GM21526 (cell line): Measurements from ENCODE around the gene DZIP1L.
A peak's percentile ranks its signal among the peaks of the same experiment; 100 is the strongest.
"Not testable (repeated sequence)": the region's sequence is repeated elsewhere in the genome, so short reads cannot be mapped to it uniquely, and the experiment has no call there.

Experiments used
- ATAC-seq: cut with Tn5 transposase; IDR thresholded peaks from one replicate; pipeline ENCODE4 v1.9.1; 2021; ENCODE audit warnings: moderate library complexity; ENCODE audit not compliant: unreplicated experiment, low FRiP score

Gene DZIP1L, protein sequence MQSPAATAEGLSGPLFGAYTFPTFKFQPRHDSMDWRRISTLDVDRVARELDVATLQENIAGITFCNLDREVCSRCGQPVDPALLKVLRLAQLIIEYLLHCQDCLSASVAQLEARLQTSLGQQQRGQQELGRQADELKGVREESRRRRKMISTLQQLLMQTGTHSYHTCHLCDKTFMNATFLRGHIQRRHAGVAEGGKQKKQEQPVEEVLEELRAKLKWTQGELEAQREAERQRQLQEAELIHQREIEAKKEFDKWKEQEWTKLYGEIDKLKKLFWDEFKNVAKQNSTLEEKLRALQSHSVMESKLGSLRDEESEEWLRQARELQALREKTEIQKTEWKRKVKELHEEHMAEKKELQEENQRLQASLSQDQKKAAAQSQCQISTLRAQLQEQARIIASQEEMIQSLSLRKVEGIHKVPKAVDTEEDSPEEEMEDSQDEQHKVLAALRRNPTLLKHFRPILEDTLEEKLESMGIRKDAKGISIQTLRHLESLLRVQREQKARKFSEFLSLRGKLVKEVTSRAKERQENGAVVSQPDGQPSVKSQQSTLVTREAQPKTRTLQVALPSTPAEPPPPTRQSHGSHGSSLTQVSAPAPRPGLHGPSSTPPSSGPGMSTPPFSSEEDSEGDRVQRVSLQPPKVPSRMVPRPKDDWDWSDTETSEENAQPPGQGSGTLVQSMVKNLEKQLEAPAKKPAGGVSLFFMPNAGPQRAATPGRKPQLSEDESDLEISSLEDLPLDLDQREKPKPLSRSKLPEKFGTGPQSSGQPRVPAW

DNA sequence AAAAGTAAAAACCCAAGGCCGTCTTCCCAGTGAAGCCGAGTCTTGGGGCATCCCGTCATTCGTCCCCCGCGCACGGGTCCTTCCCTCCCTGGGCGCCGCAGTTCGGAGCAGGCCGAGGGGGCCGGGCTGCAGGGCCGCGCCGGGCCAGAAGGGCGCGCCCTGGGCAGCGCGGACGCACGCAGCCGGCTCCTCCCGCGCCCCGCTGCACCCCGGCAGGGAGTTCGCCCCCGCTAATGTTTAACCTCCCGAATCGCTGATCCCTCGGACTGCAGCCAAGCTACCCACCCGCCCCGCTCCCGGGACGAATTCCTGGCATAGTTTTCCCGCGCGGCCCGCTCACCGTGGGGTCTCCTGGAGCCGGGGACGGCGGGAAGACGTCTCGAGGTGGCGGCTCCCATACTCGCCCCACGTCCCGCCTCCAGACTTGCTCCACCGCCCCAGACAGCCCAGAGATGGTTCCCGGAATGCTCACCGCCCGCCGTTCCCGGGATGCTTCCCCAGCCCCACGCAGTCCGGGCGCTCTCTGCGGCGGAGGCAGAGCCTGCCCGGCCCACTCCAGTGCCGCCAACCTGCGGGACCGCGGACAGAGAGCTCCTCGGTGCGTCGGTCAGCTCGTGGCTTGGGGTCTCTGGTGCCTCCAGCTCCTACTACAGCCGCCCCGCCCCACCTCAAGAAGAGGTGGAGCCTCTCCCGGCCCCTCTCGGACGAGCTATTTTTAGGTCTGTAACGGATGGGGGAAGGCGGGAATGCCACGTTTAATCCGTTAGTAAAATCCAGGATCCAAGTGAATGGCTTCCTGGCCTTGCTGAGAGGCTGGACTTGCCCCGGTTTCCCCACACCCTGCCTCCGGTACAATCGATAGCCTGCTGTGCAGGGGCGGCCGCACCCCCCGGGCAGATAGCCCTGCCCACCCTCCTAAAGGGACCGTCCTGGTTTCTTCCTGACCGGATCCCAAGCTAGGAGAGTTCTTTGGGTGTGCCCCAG is at the start of gene DZIP1L:
TSS of gene DZIP1L (minus strand) at position 621 of the 984 bp plus-strand sequence. CDS start 11,637 bp downstream, outside the sequence.
- ATAC-seq = peak; percentile 78

DNA sequence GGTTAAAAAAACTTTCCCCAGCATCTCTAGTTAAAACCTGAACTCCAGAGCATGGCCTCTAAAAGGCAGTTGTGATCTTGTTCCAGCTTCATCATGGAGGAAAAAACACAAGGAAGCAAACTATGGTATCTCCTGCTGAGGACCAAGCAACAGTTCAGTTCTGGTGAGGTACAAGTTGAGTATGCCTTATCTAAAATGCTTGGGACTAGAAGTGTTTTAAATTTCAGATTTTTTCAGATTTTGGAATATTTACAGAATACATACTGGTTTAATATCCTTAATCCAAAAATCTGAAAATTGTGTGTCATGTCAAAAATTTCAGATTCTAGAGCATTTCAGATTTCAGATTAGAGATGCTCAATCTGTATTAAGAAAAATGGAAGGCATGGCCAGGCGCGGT is 49.7 kb upstream of the DZIP1L start:
- ATAC-seq = no peak

DNA sequence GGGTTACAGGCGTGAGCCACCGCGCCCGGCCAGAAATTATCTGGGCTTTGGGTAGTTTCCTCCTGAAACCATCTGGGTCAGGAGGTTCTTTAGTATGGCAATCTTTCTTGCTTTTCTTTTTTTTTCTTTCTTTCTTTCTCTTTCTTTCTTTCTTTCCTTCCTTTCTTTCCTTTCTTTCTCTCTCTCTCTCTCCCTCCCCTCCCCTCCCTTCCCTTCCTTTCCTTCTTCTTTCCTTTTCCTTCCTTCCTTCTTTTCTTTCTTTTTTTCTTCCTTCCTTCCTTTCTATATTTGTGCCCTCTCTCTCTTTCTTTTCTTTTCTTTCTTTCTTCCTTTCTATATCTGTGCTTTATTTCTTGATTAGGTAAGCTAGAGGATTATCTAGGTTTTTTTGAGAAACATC is 42.3 kb upstream of the DZIP1L start:
- no peak for ATAC-seq

DNA sequence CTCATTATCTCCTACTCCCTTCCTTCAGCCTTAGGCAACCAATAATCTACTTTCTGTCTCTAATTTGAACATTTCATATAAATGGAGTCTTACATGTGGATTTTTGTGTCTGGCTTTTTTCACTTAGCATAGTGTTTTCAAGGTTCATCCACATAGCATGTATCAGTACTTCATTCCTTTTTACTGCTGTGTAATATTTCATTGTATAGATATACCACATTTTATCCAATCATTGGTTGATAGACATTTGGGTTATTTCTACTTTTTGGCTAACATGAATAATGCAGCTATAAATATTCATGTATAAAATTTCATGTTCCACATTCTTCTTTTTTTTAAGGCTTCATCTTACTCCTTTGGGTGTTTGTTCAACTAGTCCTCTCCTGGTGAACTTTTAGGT is 39.1 kb upstream of the DZIP1L start:
- ATAC-seq = no peak

DNA sequence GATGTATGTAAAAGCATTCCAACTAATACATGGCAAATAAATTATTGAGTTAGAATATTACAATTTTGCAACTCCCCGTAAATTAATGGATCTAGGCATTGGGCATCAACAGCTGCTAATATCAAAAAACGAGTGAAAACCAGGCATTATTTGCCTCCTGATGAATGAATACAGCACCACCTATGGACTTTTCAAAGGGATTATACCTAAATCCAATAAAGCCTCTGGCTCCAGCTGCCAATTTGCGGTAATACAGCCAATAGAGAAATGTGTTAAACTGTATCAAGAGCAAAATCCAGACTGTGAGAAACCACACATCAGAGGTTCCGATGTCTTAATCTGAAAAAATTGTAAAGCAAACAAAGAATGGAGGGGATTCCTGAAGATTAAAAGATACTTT is 33.1 kb upstream of the DZIP1L start:
- ATAC-seq = no peak

DNA sequence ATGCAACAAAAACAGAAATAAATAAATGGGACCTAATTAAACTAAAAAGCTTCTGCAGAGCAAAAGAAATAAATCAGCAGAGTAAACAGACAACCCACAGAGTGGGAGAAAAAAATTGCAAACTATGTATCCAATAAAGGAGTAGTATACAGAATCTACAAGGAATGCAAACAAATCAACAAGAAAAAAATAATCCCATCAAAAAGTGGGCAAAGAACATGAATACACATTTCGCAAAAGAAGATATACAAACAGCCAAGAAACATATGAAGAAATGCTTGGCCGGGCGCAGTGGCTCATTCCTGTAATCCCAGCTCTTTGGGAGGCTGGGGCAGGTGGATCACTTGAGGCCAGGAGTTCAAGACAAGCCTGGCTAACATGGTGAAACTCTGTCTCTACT is 26.8 kb upstream of the DZIP1L start:
- not testable (repeated sequence) for ATAC-seq

DNA sequence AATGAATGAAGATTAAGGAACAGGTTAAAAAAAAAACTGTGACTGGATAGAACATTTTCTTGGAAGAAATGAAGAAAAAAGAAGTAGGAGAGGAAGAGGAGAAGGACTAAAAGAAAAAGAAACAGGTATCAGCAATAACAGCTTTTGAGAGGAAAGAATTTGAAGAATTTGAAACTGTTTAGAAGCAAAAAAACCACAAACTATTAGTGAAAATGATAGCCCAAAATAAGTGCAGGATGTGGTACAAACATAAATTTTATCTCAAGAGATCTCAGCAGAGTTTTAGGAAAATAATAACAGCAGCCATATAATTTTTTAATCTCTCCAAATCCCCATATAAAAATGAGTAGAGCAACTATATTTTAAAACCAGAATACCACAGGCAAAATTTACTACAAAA is 25.5 kb upstream of the DZIP1L start:
- ATAC-seq = no peak

DNA sequence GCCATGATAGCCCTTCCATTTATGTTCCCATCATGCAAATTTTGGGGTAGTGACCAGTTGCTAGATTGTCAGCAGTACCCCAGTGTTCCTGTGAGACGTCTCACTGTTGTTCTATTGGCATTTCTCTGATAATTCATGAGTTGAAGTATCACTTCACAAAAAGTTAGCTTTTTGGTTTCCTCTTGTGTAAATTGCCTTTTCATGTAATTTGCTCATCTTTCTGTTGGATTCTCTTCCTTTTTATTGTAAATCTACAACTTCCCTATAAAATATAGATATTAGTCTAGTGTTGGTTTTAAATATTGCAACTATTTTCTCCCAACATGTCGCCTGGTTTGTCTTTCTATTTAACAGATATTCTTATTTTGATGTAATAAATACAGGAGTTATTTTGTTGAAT is 24.3 kb upstream of the DZIP1L start:
- ATAC-seq = no peak

DNA sequence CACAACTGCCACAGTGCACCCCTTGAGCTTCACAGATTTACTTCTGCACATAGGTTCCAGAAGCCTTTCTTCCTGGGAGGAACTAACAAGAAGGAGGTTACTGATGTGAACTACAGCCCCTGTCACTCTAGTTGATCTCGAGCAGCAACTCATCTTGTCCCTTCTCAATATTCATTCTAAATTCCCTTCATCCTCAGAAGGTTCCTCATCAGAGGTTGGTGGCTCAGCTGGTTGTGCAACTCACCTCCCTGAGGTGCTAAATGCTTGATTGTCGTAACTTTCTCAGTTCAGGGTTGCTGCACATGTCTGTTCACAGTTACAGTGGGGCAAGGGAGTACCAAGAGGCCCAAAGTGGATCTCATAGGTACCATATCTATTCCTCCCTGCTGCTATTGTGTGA is 22.5 kb upstream of the DZIP1L start:
- no peak for ATAC-seq

DNA sequence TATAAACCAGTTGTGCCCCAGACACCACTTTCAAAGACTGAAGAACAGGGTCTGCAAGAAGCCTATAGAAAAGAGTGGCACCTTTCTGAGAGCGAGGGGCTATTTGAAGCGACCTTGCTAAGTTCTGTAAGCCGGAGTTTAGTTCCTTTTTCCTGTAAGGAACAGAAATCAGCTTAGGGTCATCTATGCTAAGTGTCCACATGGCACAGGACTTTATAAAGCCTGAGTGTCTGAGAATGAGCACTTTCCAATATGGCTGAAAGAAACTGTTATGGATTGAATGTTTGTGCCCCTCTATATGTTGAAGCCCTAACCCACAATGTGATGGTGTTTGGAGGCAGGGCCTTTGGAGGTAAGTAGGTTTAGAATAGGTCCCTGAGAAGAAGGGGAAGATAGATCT is 20.8 kb upstream of the DZIP1L start:
- ATAC-seq = no peak

DNA sequence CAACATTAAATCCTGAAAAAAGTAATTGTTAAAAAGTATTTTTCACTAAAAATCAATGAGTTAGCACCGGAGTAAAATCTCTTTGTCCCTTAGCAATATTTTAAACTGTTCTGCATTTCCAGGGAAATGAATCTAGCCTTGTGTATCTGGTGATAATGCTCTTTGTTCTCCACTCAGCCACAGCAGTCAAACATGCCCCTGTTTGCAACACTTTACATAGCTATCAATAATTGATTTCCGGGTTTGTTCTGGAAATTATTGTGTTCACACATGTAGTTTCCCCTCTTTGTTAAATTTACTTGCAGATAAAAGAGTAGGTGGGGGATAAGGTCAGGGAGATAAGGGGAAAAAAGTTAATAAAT is 20.4 kb upstream of the DZIP1L start:
- no peak for ATAC-seq

DNA sequence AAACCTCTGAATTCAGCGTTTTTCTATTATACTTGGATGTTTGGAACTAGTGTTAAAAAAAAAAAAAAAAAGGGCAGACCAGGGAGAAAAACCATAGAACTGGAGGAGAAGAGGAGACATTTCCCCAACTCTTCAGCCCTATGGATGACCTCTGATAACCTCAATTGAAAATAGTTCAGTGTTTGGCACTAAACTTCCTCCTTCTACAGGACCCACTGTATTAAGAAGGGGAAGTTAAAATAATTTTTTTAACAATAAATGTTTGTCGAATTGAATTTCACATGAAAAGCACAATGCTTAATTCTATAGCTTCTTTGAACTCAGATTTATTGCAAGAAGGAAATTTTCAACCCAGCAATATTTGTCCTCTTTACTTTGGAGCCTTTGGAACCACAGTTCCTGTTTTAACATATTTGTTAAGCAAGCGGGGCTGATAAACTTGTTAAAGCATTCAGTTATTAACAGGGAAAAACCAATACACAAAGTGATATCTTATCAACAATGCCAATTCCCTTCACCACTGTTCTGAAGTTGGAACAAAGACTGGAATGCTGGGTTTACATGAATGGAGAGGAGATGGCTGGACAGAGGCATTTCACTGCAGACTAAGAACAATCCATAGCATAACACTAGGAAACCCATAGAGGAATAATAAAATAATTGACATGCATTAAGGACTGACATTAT is 19.9 kb upstream of the DZIP1L start:
- ATAC-seq = no peak

DNA sequence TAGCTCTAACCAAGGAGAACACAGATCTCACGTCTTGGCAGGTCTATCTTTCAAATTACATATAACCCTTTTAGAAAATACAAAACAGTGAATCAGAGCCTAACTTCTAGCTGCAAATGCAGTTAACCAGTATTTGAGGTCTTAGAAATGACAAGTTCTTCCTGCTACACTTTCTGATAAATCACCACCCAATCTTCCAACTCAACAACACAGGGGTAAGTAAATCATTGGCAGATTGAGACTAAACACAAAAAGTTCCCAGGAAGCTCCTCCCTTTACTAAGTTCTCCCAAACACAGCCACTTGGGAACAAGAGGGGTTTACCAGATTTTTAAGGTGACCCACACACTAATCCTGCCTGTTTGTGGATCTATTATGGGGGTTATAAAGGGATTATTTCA is 16.8 kb upstream of the DZIP1L start, which contains the start of gene A4GNT:
TSS of gene A4GNT (minus strand) at position 152 of the 400 bp plus-strand sequence. CDS start 1,134 bp downstream, outside the sequence.
- ATAC-seq = no peak

DNA sequence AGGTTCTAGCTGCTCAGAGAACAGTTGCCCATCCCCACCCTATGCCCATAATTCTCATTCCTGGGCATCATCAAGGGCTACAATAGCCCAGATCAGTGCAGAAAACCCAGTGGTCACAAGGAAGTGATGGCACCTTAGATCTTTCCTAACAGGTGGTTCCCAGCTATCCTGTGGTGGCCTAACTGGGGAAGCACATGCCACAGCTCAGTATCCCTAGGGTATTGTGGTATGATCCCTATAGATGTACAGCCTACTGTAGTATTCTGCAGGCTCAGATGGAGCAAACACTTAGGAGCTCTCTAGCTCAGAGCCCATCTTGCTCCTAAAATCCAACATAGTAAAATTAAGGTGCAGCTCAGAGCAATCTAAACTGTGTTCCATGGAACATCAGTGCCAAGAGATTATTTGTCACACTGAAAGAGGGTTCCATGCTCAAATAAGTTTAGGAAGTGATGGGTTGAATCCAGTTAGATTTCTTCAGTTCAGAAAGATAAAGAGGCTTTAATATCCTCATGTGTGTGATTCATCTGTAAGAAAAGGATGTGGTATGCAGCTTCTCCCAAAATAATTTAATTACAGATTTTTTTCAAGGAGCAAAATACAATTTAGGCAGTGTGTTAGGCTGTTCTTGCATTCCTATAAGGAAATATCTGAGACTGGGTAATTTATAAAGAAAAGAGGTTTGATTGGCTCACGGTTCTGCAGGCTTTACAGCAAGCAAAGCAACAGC is 12.4 kb upstream of the DZIP1L start:
- no peak for ATAC-seq

DNA sequence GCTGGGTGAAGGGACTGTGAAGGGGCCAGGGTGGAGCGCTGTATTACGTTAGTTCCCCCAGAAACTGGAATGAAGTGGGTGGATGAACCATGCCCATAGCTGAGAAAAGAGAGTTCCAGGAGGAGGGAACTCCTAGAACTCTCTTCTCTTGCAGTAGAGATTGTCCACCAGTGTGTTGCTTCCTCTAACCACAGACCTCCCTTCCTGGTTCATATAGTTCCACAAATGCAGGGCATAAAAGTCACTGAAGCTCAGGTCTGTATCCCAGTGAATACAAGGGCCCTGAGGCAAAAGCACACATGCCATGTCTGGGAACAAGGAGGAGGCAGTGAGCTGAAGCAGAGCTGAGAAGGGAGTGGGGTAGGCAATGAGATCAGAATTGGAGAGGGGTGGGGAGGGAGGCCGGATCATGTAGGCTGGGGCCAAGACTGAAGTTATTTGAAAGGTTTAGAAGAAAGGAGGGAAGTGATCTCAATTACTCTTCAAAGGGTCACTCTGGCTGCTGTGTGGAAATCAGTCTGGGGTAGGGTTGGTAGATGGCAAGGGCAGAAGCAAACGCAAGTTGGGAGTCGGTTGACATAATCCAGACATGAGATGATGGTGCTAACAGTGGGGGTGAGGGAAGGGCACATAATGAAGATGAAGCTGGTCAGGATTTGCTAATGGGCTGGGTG is 10.3 kb upstream of the DZIP1L start:
- no peak for ATAC-seq

DNA sequence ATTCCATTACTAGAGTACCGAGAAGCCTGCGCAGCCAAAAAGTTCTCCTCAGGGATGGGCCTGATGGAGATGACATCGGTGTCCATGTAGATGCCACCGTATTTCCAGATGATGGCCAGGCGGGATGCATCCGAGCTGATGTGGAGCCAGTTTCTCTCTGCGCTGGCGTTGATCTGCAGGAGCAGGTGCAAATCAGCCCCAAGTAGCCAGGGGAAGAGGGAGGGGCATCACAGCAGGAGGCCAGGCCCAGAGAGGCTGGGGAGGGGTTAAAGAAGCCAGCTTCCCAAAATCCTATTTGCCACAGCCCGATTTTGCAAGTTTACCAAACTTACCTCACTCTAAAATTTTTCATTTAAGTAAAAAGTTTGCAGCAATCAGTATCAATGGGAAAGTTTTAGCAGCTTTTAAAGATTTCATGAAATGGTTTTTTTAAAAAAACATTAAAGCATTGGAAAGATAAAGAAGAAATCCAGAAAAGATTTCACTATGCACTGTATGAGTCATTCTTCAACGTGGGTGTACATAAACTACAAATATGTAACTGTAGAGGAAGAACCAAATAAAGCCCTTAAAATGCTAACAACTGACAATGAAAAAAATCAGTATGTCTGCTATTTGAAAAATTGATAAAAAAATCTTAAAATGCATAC is 9.4 kb upstream of the DZIP1L start:
- ATAC-seq = no peak

DNA sequence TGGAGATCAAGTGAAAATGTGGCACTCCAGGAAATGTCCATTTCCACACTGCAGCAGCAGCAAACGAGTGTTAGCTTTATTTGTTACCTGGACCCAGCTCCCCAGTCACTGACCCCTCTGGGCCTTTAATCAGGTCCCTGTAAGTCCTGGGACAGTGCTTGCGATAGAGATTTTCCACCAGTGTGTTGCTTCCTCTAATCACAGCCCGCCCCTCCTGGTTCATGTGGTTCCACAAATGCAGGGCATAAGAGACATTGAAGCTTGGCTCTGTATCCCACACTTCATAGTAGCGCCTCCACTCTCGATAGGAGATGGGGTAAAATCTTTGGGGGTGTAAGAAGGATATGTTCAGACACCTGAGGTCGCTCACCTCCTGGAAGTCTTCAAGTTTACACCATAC is 8.8 kb upstream of the DZIP1L start:
- ATAC-seq = no peak

DNA sequence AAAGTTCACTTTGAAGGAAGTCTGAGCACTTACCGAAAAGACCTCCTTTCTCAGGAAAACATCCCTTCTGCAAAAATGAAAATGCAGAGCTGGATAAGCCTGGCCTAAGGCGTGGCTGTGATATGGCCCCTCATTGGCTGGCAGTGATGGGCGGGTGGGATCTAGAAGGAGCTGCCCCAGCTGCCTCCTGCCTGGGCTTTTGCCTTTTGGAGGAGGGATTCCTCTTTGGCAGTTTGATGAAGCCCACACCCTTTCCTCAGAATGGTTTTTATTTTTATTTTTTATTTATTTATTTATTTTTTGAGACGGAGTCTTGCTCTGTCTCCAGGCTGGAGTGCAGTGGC is 4.0 kb upstream of the DZIP1L start:
- ATAC-seq = no peak
